ENCODE measurements around the gene RELCH. TPM values are rescaled to one million over a fixed set of nuclear protein-coding genes. Genes with fewer than 3 reads are reported as not detected.

Gene RELCH
- total RNA-seq, 1 donor from 2014 or later: 11.5 TPM

GRCh38 chr18:62183578-62184195 lies 3.4 kb upstream of the RELCH start:
- DNase-seq (no peak), ATAC-seq (no peak)
- intact Hi-C loops (cut with micrococcal nuclease): no loop called here

- intact Hi-C loops (cut with micrococcal nuclease): no loop called here
- ATAC-seq: peak; percentile 27
- DNase-seq: no peak
These were observed 619 bp upstream of the RELCH start for GRCh38 chr18:62186499-62186773.

DNA sequence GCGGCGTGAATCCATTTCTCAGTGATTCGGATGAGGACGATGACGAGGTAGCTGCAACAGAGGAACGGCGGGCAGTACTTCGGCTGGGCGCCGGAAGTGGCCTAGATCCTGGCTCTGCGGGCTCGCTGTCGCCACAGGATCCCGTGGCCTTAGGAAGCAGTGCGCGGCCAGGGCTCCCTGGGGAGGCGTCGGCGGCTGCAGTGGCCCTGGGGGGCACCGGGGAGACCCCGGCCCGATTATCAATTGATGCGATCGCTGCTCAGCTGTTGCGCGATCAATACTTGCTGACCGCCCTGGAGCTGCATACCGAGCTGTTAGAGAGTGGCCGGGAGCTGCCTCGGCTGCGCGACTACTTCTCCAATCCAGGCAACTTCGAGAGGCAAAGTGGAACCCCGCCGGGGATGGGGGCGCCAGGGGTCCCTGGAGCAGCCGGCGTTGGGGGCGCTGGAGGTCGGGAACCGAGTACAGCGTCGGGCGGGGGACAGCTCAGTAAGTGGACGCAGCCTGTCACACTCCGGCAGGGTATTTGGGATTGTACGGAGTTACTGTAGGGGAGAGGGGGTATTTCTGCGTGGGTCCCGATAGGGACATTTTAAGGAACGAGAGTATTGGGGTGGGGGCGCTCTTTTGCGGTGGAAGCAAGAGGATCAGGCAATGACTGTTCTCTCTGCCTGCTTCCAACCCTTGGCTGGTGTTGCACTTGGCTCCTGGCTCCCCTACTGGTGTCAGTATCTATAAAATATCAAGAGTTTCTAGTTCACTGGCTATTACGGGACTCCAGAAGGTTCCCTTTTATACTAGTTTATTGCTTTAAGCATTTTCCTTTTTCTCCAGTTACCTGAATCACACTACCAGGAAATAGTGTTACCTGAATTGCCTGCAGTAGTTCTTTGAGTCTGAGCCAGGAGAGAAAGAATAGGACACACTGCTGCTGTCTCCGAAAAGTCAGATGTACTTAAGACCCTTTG lies 772 bp downstream of the RELCH start:
- DNase-seq (peak; percentile 40), ATAC-seq (peak; percentile 23)
- intact Hi-C loops (cut with micrococcal nuclease): no loop called here

- no peak for ATAC-seq
- intact Hi-C loops (cut with micrococcal nuclease): no loop called here
- DNase-seq: no peak
These were observed 2.2 kb downstream of the RELCH start for GRCh38 chr18:62189208-62189607.

GRCh38 chr18:62196079-62196478 lies 9.0 kb downstream of the RELCH start:
- ATAC-seq (no peak), DNase-seq (no peak)
- intact Hi-C loops (cut with micrococcal nuclease): no loop called here

GRCh38 chr18:62196980-62197379 lies 9.9 kb downstream of the RELCH start:
- intact Hi-C loops (cut with micrococcal nuclease): no loop called here
- no peak for DNase-seq
- no peak for ATAC-seq

GRCh38 chr18:62198259-62198658 lies 11.2 kb downstream of the RELCH start:
- ATAC-seq: no peak
- DNase-seq: no peak
- intact Hi-C loops (cut with micrococcal nuclease): no loop called here

DNA sequence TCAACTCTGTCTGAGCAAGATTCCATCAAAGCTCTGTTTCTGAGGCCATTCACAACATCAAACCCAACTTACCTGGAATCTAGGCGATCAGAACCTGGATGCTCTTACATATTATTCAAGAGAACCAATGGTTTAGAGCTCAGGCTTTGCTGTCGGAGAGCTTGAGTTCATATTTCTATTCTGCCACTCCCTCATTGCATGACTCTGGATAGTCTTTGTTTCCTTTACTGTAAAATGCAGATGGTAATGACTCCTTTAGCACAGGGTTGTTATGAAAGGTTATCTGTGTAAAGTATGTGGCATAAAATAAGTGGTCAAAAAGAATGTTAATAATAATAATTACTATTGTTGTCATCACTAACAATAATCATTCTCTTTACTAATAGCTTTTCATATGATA lies 12.6 kb downstream of the RELCH start:
- intact Hi-C loops (cut with micrococcal nuclease): no loop called here
- ATAC-seq: no peak

DNA sequence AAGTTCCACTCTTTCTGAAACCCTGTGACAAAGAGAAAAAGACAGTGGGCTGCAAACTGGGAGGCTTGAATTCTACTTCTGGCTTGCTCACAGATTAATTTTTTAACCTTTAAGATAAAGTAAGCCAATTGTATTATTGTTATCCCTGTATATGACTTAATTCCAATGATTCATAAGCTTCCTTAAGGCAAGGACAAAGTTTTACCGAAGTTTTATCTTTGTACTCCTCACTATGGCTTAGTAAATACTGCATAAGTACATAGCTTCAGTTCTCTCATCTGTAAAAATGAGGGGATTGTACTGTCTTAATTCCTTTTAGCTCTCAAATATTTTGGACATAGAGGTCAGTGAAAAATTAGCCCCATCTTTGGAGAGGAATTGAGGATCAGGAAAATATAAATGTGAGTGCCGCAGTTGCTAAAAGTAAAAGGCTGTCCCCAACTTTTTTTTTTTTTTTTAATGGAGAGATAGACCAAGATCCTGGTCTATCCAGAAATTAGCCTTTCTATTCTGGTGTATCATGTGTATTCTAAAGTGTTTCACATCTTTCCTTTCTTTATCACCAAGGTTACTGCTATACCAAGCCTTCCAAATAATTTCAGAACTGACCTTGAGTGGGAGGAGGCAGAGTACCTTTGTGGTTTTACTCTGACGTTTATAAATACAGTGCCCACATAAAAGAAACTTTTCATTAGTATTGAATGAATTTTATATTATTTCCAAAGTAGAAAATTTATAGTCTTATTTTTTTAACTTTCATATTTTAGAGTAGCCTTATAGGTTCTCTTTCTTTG lies 13.3 kb downstream of the RELCH start:
- DNase-seq (no peak), ATAC-seq (no peak)
- intact Hi-C loops (cut with micrococcal nuclease): no loop called here

More for the DNA sequence above, 12.6 kb downstream of the RELCH start:
- DNase-seq: no peak

DNA sequence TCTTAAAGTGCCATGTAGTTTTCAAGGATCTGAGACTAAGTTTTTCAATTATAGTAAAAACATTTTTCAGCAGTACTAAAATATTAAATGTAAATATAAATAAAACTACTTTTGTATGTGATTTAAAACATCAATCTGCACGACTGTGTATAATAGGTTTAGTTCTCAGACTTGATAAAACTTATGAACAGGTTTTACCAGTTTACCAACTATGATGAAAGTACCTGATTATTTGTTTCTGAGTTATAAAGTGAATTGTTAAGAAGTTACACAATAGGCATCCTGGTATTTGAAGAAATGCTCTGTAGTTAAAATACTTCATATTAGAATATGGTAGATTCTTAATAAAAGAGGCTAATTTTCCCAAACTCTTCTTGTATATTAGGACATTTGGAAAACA lies 14.8 kb downstream of the RELCH start:
- intact Hi-C loops (cut with micrococcal nuclease): no loop called here
- no peak for ATAC-seq

GRCh38 chr18:62205824-62206223 lies 18.8 kb downstream of the RELCH start:
- intact Hi-C loops (cut with micrococcal nuclease): no loop called here
- ATAC-seq (no peak), DNase-seq (no peak)

More for the DNA sequence above, 14.8 kb downstream of the RELCH start:
- no peak for DNase-seq

DNA sequence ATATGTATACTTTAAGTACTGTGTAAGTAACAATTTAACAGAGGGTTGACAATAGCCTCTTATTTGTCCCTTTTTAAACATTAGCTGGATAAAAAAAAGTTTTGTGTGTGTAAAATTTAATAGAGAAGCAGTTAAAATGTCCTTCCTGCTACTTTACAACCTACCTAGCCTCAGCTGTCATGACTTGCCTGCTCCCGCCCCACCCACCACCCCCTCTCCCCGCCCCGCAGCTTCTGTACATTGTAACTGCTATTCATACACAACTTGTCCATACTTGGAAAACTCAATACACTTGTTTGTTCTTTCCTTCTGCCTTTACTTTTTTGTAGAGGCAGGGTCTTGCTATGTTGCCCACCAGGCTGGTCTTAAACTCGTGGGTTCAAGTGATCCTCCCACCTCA lies 19.5 kb downstream of the RELCH start:
- intact Hi-C loops (cut with micrococcal nuclease): no loop called here
- ATAC-seq (no peak), DNase-seq (no peak)

- no peak for DNase-seq
- no peak for ATAC-seq
- intact Hi-C loops (cut with micrococcal nuclease): no loop called here
These were observed 22.0 kb downstream of the RELCH start for GRCh38 chr18:62209046-62209445.

DNA sequence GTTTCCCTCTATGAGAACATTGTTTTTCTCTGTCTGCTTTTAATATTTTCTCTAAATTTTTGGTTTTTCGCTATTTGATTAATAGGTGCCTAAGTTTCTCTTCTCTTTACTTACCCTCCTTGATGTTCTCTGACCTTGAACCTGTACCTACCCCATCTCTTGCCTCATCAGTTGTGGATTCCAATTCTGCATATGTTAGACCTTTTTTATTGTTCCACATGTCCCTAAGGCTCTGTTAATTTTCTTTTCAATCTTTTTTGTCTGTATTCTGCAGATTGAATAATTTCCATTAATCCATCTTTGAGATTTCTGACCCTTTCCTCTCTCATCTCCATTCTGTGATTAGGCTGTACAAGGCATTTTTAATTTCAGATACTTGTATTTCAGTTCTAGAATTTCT lies 23.1 kb downstream of the RELCH start:
- DNase-seq (no peak), ATAC-seq (no peak)
- intact Hi-C loops (cut with micrococcal nuclease): no loop called here

GRCh38 chr18:62211325-62211828 lies 24.3 kb downstream of the RELCH start:
- intact Hi-C loops (cut with micrococcal nuclease): no loop called here

DNA sequence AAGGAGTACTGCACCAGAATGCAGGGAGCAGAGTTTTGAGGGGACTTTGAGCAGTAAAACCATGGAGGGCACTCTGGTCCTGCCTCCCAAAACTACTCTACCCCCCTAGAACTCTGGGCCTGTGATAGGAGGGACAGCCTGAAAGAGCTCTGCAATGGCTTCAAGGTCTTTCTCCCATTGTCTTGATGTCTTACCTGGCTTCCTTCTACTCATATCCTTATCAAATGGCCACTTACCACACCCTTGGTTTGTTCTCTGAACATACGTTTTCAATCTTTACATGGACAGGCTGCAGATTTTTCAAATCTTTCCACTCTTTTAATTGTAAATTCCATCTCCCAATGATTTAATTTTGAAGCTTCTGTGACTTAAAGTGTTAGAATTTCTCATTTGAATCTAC lies 27.7 kb downstream of the RELCH start:
- no peak for ATAC-seq
- intact Hi-C loops (cut with micrococcal nuclease): no loop called here

More at GRCh38 chr18:62211325-62211828, 24.3 kb downstream of the RELCH start:
- ATAC-seq (no peak), DNase-seq (no peak)

DNA sequence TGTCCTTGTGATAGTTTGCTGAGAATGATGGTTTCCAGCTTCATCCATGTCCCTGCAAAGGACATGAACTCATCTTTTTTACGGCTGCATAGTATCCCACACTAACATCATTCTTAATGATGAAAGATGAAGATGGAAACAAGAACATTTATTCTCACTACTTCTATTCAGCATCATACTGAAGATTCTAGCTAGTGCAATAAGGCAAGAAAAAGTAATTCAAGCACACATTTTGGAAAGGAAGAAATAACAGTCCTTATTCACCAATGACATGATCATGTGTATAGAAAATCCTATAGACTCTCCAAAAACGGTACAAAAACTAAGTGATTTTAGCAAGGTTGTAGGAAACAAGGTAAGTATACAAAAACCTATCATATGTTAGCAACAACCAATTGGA lies 37.2 kb downstream of the RELCH start:
- intact Hi-C loops (cut with micrococcal nuclease): no loop called here

More for the DNA sequence above, 27.7 kb downstream of the RELCH start:
- no peak for DNase-seq

GRCh38 chr18:62226047-62226446 lies 39.0 kb downstream of the RELCH start:
- DNase-seq (no peak), ATAC-seq (no peak)
- intact Hi-C loops (cut with micrococcal nuclease): no loop called here

More for the DNA sequence above, 37.2 kb downstream of the RELCH start:
- no peak for DNase-seq
- ATAC-seq: no peak

DNA sequence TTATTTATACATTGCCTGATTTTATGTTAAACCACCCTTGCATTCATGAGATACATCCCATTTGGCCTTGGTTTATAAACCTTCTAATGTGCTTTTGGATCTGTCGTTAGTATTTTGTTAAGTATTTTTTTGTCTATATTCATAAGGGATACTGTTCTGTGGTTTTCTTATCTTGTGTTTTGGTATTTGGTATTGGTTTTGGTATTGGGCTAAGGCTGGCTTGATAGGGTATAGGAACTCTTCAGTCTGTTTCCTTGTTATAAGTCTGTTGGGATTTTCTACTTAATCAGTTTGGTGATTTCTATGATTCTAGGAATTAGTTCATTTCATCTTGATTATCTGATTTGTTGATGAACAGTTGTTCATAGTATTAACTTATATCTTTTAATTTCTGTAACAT lies 49.2 kb downstream of the RELCH start:
- intact Hi-C loops (cut with micrococcal nuclease): no loop called here
- ATAC-seq (no peak), DNase-seq (no peak)

GRCh38 chr18:62239475-62239874 lies 52.4 kb downstream of the RELCH start:
- DNase-seq (no peak), ATAC-seq (no peak)
- intact Hi-C loops (cut with micrococcal nuclease): no loop called here

All from left ventricle myocardium superior (tissue), 1 donor.